HPDE6-E6E7 (cell line): ENCODE measurements around the gene ASCC1.
A peak's percentile ranks its signal among the peaks of the same experiment; 100 is the strongest.

ENCODE experiments used
- DNase-seq: peaks from one replicate; pipeline ENCODE4 v3.0.0; 2011; ENCODE audit warnings: missing footprints; ENCODE audit errors: extremely low spot score

ASCC1 gene

DNA sequence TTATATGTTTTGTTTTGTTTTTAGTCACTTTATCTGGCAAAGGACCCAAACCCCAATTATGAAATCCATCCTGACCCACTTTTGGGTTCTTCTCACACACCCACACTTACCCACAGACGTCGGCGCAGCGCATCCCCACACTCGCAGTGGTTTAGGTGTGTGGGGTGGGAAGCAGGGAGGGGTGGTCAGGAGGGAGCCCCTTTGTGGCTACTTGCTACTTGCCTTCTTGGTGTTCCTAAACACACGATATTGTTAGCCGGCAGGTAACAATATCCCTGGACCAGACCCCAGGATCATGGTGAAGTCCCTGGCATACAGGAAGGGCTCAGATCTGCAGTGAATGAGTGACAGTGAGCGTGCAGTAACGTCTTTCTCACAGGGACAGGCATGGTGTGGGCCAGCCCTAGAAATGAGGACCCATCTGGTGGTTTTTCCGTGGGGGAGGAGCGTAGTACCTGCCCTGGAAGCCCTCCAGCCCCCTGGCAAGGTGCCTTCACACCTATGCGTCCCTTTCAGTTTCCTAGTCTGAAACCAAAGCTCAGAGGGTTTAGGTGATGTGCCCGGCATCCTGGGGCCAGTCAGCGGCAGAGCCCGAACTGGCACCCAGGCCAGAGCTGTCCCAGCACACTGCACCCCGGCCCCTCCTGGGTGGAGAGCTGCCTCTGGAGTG, 132.2 kb downstream of the ASCC1 start:
- no peak for DNase-seq

DNA sequence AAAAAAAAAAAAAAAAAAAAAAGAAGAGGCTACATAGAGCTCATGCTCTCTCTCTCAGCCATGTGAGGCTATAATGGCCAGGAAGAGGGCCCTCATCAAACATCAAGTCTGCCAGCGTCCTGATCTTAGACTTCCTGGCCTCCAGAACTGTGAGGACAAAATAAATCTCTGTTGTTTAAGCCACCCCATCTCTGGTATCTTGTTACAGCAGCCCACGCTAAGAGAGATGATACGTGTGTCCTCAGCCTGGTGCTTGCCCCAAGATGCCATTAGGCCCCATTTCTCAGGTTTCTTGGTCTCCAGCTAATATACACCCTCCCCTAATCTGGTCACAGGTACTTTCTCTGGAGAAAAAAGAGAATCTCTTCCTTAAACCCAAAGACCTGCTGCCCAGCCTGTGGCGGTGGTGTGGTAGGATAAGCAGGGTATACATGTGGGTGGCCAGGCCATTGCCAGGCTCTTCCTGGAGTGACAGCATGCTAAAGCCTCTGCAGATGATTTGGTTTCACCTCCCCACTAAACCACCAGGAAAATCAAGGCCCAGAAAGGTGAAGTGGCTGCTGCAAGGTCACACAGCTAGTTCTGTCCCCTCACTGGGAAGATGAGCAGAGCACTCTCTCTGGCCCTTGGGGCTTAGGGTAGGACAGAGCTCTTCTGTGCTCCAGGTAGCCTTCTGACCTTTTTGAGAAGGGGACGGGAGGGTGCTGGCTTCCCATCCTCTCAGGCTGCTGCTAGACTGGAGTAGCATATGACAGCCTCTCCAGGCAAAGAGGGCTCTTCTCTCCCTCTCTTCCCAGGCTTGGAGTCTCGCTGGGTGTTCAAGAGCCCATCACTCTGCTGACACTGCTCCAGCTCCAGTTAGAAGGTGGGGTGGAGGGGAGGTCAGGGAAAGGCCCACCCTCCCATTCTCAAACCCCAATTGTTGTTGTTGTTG, 133.0 kb downstream of the ASCC1 start:
- no peak for DNase-seq

DNA sequence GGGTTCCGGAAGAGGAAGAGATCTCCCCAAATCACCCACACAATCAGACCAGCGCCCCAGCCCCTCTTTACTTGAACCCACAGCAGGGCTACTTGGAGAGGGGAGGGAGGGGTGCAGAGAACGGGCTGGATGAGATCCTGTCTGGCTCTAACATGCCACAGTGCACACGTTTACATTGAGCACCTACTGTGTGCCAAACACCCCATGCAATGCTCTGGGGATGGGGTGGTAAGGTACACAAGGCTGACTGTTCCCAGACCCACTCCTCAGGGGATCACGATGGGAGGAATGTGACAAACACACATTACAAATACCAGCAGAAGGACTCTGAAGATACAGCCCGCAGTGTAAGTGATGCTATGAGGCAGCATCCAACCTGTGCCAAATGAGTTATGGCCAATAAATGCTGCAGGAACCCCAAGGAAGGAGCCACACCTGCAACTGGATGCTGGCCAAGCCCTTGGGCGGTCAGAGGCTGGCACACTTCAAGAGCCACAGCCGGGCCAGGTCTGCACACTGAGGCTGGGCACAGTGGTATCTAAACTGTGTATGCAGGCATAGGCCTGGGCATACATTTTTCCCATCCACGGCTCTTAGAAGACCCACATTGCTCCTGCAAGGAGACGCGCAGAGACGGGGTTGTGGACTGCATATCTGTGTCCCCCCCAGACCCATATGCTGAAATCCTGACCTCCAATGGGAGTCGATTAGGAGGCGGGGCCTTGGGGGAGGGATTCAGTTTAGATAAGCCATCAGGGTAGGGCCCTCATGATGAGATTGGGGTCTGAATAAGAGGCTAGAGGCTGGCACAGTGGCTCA, 134.1 kb downstream of the ASCC1 start:
- peak; percentile 47 for DNase-seq

DNA sequence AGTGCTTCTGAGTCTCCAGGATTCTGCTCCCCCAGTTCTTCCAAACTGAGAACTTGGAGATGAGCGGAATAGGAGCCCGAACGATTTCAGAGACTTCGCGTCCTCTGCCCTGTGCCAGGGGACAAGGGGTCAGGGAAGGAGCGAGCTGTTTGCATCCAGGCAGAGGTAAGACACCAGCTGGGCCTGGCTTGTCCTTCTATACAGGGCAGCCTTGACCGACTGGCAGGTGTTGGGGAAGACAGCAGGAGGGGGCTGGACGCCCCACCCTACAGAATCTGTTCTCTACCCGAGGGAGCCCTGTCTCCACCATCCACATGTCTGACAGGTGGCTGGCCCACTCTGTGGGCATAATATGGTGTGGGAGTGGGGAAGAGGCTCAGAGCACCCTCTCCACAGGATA, 134.9 kb downstream of the ASCC1 start:
- no peak for DNase-seq

DNA sequence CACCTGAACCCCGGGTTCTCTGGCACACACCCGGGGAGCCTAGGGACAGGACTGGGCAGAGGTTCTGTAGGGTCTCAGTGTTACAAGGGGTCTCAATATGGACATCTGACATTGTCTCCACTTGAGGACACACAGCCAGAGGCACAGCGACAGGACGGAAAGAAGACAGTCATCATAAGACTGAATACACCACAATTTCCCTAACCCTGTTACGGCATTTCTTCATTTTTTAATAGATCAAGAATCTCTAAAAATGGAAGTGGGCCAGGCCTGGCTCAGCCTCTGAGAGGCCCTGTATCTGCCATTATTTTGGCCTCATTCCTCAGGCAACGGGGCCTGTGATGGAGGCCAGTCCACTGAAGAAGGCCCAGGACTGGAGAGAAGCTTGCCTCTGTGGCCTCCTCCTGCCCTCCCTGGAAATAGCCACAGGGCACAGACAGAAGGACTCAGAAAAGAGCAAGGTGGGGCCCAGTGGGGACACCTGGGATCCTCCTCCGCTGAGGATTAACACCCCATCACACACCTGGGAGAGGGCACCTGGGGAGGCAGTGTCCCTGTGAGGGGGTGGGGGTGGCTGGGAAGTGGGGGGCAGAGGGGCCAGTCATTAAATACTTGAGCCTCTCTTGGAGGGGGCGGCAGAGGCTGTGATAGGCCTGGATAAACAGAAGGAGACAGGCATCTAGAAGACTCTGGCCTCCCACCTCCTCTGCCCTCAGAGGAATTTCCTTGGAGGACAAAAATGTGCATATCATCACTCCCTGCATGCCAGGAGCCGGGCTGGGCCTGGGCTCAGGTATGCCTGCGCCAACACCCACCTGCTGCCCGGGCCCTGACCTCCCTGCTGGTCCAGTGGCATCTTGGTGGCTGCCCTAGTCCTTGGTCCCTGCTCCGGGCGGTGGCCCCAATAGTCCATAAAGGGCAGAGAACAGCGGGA, 135.8 kb downstream of the ASCC1 start:
- DNase-seq, result no peak

DNA sequence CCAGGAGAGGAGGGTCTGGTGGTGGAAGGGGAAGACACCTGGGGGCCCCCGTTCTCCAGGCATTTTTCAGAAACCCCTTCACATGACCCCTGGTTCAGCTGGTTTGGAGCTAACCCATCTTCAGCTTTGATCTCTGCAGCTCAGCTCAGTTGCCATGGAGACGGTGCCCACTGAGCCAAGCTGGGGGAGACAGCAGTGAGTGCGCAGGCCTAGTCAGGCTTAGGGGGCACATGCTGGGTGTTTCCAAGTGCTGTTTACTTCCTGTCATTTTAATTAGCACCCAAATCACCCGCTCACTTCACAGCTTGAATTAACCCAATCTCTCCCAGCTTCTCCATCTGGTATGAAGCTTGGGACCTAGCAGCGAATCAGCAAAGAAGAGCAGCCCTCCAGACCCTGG, 136.7 kb downstream of the ASCC1 start:
- no peak for DNase-seq

DNA sequence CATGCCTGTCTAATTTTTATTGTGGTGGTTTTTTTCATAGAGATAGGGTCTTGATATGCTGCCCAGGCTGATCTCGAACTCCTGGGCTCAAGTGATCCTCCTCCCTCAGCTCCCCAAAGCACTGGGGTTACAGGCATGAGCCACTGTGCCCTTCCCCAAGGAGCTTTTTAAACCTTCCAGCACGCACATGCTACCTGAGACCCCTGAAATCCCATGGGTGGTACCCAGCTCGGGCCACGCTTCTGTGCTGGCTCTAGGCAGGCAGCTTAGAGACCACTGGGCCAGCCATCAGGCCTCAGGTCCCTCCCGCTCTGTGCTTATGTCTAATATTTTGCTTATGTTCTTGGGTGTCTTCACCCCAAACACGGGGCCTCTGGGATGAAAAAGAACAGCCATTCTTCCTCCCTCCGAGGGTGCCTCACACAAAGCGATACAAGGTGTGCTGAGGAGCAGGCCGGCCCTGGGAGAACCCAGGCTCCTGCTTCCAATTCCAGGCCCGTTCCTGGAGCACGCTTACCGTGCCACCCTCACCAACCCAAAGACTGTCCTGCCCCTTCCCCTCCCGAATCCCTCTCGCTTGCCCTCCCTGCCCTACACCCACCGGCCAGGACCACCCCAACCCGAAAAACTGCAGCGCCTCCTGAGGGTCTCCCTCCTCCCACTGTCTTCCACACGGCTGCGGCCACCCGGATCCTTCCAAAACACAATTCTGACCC, 138.6 kb downstream of the ASCC1 start:
- no peak for DNase-seq

DNA sequence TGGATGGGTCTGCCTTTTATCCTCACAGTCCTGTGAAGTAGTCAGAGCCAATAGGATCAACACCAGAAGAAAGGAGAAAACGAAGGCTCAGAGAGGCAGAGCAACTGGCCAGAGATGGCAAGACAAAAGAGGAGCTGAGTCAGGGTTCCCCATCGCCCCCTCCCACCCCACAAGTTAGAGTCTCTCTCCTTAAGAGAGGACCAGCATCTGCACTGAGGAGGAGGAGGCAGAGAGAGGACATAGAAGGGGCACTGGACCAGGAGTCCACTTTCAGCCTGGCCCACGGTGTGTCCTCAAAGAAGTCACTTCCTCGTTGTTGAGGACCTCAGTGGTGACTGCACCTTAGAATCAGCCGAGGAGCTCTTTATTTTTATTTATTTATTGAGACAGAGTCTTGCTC, 139.3 kb downstream of the ASCC1 start:
- no peak for DNase-seq

DNA sequence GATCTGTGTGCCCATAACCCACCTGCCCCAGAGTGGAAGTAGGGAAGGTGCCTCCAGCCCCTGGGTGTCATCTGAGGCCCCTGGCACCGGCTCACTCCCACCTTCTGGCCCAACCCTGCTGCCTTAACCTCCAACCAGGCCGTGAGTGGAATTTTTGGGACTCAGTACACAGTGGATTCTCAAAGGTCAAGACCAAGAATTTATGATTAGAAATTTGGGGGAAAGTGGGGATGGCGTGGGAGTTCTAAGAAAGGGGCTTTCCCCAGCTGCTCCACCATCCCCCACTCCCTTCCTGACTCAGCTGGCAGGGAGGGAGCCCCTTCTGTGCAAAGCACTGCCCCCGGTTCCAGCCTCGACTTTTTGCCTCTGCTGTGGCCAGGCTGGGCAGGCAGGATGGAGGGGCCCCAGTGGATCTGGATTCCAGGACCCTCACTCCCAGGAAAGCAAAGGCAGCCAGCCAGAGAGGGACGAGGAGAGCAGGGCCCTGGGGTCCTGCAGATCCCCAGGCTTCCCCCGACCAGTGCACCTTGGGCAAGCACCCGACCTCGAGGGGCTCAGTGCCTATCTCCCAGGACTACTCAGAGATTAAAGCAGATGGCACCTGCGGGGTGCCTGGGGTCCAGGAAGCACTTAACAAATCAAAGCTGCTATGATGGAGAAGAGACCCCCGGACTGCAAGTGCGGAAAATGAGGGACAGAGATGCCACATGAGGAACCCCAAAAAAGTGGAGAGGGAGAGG, 140.5 kb downstream of the ASCC1 start:
- DNase-seq, result no peak

DNA sequence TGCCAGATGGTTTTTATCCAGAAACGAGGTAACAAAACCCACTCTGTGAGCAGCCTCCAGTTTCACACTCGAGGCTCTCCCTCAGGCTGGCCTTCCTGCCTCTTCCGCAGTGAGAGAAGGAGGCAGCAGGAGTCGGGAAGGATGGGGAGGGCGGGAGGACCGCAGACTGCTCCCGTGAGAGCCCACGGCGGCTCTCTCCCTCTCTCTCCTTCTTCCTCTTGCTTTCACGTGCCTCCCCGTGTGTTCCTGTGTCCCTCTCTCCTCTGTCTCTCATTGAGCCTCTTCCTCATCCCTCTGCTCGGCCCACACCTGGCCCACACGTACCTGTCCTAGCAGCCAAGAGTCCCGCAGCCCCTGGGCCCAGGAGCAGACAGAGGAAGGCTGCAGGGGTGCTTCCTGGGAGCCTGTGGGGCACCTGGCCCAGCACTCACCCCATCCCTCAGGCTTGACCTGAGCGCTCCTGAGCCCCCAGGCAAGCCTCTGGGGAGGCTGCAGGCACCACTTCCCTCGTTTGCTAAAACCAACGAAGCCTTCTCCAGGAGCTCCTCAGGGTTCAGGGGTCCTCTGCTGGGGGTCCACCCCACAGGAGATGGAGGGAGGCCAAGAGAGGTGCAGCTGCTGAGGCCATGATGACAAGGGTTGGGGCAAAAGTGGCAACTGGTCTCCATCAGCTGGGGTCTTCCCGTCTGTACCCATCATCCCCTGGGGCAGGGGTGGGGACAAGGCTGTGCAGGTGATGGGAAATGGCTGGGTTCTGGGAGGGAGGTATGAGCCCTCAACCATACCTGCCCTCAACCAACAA, 141.3 kb downstream of the ASCC1 start:
- no peak for DNase-seq

DNA sequence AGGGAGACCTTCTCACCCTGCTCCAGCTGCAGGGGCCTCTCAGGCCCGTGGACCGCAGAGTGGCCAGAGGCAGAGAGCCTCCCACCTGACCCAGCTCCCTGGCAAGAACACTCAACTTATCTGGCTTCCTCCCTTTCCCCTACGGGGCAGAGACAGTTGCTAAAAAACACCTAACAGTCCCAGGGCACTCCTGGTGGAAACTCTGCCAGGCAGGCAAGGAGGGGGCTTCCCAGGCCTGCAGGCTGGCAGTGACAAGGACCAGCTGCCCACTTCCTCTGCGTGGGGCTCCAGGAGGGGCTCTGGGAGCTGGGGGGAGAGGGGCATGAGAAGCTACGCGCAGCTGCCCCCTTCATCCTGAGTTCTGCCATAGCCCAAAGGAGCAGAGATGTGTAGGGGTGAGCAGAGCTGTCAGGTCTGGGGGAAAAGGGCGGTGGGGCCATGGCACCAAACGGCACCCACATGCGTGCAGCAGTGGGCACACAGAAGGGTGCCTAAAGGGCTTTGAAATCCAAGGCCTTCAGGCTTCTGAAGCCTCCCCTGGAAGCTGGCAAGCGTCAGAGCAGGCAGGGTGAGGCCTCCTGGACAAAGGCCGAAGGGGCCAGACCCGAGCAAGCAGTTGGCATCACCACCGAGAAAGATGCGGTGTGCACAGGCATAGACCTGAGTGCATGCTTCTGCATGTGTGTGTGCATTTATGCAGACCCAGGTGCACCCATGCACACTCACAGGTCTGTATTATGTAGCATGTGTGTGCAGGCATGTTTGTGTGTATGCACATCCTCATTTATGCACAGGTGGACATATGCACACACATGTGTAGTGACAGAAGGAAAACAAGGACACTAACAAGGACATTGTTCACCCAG, 142.1 kb downstream of the ASCC1 start:
- no peak for DNase-seq

DNA sequence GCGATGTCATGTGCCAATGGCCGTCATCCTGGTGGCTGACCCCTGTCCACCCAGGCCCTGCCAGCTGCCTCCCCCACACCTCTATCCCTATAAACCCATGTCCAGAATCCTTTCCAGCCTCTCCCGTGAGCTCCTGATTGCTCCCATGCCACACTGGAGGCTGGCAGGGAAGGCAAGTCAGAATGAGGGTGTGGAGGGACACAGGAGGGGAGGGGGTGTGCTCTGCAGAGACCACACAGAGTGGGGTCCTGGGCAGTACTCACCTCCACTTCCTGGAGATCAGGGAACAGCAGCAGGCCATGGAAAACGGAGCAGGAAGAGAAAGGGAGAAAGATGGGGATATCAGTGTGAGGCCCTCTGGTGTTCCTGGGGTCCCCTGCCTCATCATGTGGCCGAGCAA, 143.4 kb downstream of the ASCC1 start:
- DNase-seq, result no peak

DNA sequence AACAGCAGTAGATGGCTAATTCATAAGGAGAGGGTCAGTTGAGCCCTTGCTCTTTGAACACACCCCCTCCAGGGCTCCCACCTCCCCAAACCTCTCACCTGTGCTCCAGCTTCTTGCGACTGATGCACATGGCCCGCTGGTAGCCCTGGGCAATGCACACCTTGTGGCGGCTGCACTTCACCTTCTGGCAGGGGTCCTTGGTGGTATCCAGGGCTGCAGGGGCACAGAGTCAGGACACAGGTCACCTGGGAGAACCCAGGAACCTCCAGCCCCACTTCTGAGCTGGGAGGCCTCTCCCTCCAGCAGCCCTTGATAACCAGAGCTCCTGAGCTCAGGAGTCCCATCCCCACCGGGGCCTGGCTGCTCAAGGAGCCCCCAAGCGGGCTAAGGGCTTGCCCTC, 144.0 kb downstream of the ASCC1 start:
- no peak for DNase-seq

DNA sequence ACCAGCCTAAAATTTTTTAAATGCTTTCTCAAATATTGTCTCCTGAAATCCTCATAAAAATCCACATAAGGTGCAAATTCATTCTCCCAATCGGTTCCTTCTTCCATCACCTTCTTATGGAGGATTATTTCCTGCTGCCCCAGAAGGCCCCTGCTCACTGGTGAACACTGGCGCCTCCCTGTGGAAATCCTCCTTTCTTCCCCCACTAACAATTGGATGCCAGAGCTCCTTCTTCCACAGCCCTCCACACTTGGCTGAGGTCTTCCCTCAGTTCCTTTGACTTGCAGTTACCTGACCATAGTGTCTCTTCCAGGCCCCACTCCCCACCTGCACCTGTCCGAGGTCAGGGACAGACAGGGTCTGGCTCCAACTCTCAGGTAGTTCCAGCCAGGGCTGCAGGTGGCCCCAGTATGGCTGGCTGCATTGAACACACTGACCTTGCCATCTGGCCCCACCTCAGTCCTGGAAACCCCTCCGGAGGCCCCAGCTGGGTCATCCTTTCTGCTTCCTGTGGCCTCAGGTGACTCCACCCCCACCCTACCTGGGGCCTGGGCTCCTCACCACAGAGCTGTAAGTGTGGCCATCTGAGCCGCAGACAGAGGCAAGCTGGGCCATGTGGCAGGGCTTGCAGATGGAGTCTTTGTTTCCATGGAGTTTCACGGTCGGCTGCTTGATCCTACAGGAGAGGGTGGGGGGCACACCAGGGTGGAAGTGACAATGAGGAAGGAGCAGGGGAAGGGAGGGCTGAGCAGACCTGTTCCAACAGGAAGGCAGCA, 146.1 kb downstream of the ASCC1 start:
- no peak for DNase-seq

DNA sequence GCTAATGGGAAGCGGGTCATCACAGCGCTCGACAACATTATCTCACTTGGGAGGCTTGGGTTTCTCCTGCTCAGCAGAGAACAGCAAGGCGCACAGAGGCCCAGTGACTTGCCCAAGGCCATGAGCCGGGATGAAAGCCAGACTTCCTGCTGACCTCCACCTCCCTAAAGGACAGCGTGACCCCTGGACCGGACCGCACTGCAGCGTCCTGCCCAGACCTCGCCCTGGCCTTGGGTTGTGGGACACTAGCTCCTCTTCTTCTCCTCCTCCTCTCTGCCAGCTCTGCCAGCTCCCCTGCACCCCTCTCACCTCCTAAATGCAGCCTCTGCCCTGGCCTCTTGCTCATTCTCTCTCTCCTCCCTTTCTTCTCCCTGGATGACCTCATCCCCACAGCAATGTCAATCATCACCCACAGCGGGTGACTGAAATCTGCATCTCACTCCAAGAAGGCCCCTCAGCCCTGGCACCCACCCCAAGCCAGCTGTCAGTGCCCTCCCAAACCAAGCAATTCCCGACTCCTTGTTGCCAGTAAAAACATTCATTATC, 147.1 kb downstream of the ASCC1 start:
- DNase-seq, result no peak

DNA sequence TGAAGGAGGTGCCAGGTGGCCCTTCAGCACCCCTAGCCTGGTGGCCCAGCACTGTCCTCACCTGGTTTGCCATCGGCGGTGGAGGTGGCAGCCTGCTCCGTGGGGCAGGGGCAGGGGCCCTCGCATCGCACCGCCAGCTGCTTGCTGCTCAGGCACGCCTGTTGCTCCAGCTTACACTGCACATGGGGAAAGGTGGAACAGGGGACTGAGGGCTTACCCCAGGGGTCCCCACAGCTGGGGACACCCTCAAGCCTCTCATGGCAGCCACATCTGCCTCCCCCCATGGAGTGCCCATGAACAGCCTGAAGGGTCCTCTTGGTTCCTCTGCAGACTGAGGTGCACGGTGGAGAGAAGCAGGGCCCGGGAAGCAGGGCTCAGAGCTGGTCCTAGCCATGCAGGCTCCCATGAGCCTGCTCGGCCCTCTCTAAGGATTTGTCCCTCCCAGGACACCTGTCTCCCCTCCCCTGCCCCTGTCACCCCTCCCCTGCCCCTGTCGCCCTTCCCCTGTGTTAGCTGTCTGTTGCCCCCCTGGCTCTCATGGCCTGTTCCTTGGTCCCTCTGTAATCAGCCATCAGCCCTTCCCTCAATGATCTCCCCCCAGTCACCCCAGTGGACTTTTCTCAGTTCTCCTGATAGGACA, 147.8 kb downstream of the ASCC1 start:
- DNase-seq, result no peak
